HEK293 (cell line): ENCODE measurements around the gene INTS15.

ENCODE experiments used
- CTCF ChIP-seq: fragments of 450-650 bp; formaldehyde crosslinking; IDR thresholded peaks from 2 replicates; pipeline ENCODE4 v1.5.1; 2016; ENCODE audit warnings: missing biosample characterization, missing genetic modification characterization
- ZBTB21 ChIP-seq: fragments of 450-650 bp; formaldehyde crosslinking; IDR thresholded peaks from 2 replicates; pipeline ENCODE4 v1.5.1; 2017; ENCODE audit warnings: missing biosample characterization, missing genetic modification characterization

- no peak for TF ChIP-seq ZBTB21 (tag by site-specific recombination)
- TF ChIP-seq CTCF (tag by site-specific recombination), result no peak
Measured at GRCh38 chr7:6622134-6622710, 32.4 kb downstream of the INTS15 start.
